GM12892 (cell line): ENCODE data around the gene OR1F1.
"Not testable (repeated sequence)": the region's sequence is repeated elsewhere in the genome, so short reads cannot be mapped to it uniquely, and the experiment has no call there.

Source experiments
- DNase-seq: peaks from one replicate; pipeline ENCODE4 v3.0.0; 2011; ENCODE audit not compliant: insufficient read length
- FAIRE-seq: peaks from 2 replicates; lab custom pipeline; 2011; peaks lifted over from hg19 to GRCh38; lab: Jason Lieb, UNC
- POLR2A ChIP-seq: IDR thresholded peaks from 2 replicates; pipeline ENCODE4 v1.6.1; 2011; ENCODE audit warnings: low read depth, low read length, control low read depth
- POLR2AphosphoS5 ChIP-seq: IDR thresholded peaks from 2 replicates; pipeline ENCODE4 v1.6.1; 2011; ENCODE audit warnings: low read depth, low read length, control low read depth
- TAF1 ChIP-seq: IDR thresholded peaks from 2 replicates; pipeline ENCODE4 v1.6.1; 2011; ENCODE audit warnings: low read depth, mild to moderate bottlenecking, control low read depth, low read length, borderline replicate concordance

OR1F1 gene

GRCh38 chr16:3183445-3184139 lies 4.4 kb upstream of the OR1F1 start:
- DNase-seq (no peak), FAIRE-seq (no peak)
- no peak for TF ChIP-seq POLR2A
- no peak for TF ChIP-seq TAF1
- TF ChIP-seq POLR2AphosphoS5: no peak

- FAIRE-seq: no peak
- TF ChIP-seq TAF1 (no peak), POLR2A (no peak)
- DNase-seq: no peak
These were observed 886 bp upstream of the OR1F1 start for GRCh38 chr16:3186946-3187690.

GRCh38 chr16:3188675-3188924 lies 596 bp downstream of the OR1F1 start:
- TF ChIP-seq POLR2A (no peak), POLR2AphosphoS5 (no peak), TAF1 (no peak)
- no peak for FAIRE-seq
- DNase-seq: no peak

- no peak for FAIRE-seq
- peak; percentile 33 for DNase-seq
- no peak for TF ChIP-seq POLR2AphosphoS5
- TF ChIP-seq TAF1: no peak
- no peak for TF ChIP-seq POLR2A
These were observed 1.2 kb downstream of the OR1F1 start for GRCh38 chr16:3188925-3189825.

GRCh38 chr16:3189869-3190268 lies 1.9 kb downstream of the OR1F1 start:
- FAIRE-seq (no peak), DNase-seq (no peak)
- no peak for TF ChIP-seq POLR2A
- no peak for TF ChIP-seq POLR2AphosphoS5
- TF ChIP-seq TAF1: no peak

GRCh38 chr16:3190949-3191353 lies 2.9 kb downstream of the OR1F1 start:
- TF ChIP-seq TAF1 (no peak), POLR2A (no peak), POLR2AphosphoS5 (no peak)
- no peak for FAIRE-seq
- DNase-seq: no peak

GRCh38 chr16:3192476-3193019 lies 4.5 kb downstream of the OR1F1 start:
- no peak for FAIRE-seq
- TF ChIP-seq POLR2AphosphoS5: no peak
- TF ChIP-seq POLR2A: no peak
- no peak for TF ChIP-seq TAF1
- DNase-seq: no peak

- TF ChIP-seq POLR2AphosphoS5 (no peak), TAF1 (no peak), POLR2A (no peak)
- no peak for DNase-seq
- no peak for FAIRE-seq
These were observed 5.5 kb downstream of the OR1F1 start for GRCh38 chr16:3193221-3194212.

- no peak for DNase-seq
- TF ChIP-seq POLR2A (no peak), POLR2AphosphoS5 (no peak), TAF1 (no peak)
- FAIRE-seq: no peak
These were observed 6.8 kb downstream of the OR1F1 start for GRCh38 chr16:3194792-3195191.

- no peak for TF ChIP-seq POLR2AphosphoS5
- no peak for TF ChIP-seq POLR2A
- no peak for TF ChIP-seq TAF1
- DNase-seq: no peak
- FAIRE-seq: no peak
These were observed 8.0 kb downstream of the OR1F1 start for GRCh38 chr16:3195975-3196374.

GRCh38 chr16:3197694-3198333 lies 9.8 kb downstream of the OR1F1 start:
- FAIRE-seq, DNase-seq: not testable (repeated sequence)
